Ovary (tissue), 9 donors: ENCODE results near the gene CGB3. TPM values are rescaled to one million over a fixed set of nuclear protein-coding genes. Genes with fewer than 3 reads are reported as not detected.

ENCODE experiments used
- DNase-seq, 5 donors: peaks; one replicate each; pipeline ENCODE4 v3.0.0-alpha.2; 2019 to 2020
- H3K27ac ChIP-seq, 2 donors: fragments of 200-600 bp; one replicate each; pipeline versions ENCODE4 v1.5.1 to v1.8.0; 2019 to 2022
- H3K27me3 ChIP-seq: fragments of 200-600 bp; one replicate; pipeline ENCODE4 v1.8.0; 2022
- H3K36me3 ChIP-seq: fragments of 200-600 bp; sonication (generic); one replicate; pipeline ENCODE4 v1.5.1; 2019
- H3K4me1 ChIP-seq: one replicate; pipeline ENCODE4 v1.8.1; 2013; ENCODE audit warnings: mild to moderate bottlenecking, moderate library complexity; ENCODE audit not compliant: insufficient read depth
- H3K4me3 ChIP-seq: fragments of 200-600 bp; sonication (generic); one replicate; pipeline ENCODE4 v1.5.1; 2017
- H3K9me3 ChIP-seq, 2 donors: fragments of 200-600 bp in 1 of 2; sonication (generic) in 1 of 2; one replicate each; pipeline versions ENCODE4 v1.5.1 to v1.8.1; 2013 to 2019; ENCODE audit warnings: mild to moderate bottlenecking in 1 of 2, moderate library complexity in 1 of 2
- CTCF ChIP-seq, 3 donors: fragments of 450-650 bp in 2 of 3; fragments of 200-600 bp in 1 of 3; IDR thresholded peaks; one replicate each; pipeline versions ENCODE4 v1.5.1 to v1.8.0; 2016 to 2022; ENCODE audit warnings: antibody characterized with exemption in 3 of 3, mild to moderate bottlenecking in 1 of 3
- EP300 ChIP-seq: sonication (generic); formaldehyde crosslinking; IDR thresholded peaks from one replicate; pipeline ENCODE4 v1.6.1; 2017; ENCODE audit warnings: antibody characterized with exemption
- POLR2A ChIP-seq: fragments of 450-650 bp; IDR thresholded peaks from one replicate; pipeline ENCODE4 v1.6.1; 2017; ENCODE audit warnings: antibody characterized with exemption, mild to moderate bottlenecking, moderate library complexity
- WGBS, 3 donors: extraction: QIAGEN DNeasy Blood & Tissue Kit in 1 of 3; methylation state at CpG; one replicate each; pipeline versions ENCODE4 v1.1.5 to v1.1.7; 2013 to 2017; 5-methylcytosine and 5-hydroxymethylcytosine counted together
- intact Hi-C, 4 donors: fragments of 100-400 bp; cut with DNase I; formaldehyde crosslinking; loops; one replicate each; pipeline versions ENCODE4 v1.11.0 to v1.15.1; 2022 to 2023
- polyA plus RNA-seq, 2 donors: library from polyadenylated mRNA; stranded (reverse); fragments of 200-250 nt in 1 of 2; fragments of 350-450 nt in 1 of 2; fragmentation: Illumina TruSeq in 1 of 2; extraction: RNeasy Lipid Tissue Mini Kit (QIAGEN cat#74804) in 1 of 2; gene quantifications; one replicate each; pipeline ENCODE4 v1.2.3, GENCODE V29; 2013 to 2014
- total RNA-seq, 7 donors: library from RNA; depleted of rRNA in 2 of 7; stranded (reverse); fragments of >200 nt in 2 of 7; fragmentation: NEBNext Ultra II Directional in 3 of 7; extraction: Animal tissue kit (Norgen Biotek cat#: 25700) in 3 of 7; gene quantifications; one replicate each; pipeline versions ENCODE4 v1.1.0 to v1.2.4, GENCODE V29; 2016 to 2023
- donor health status: DM: no; HTN: no; CAD: no; lungs with moderate emphysema.
- donor health status: DM: no; HTN: no; CAD: no.
- donor health status: Bipolar disorder and iron deficiency.
- donor health status: DM: yes; HTN: yes; CAD: no.
- donor health status: DM: no; HTN: no; CAD: no.
- donor health status: DM: yes; HTN: yes; CAD: no.

Gene CGB3
- total and polyA plus RNA-seq, 9 donors: not detected

- no peak for DNase-seq
- H3K9me3 ChIP-seq: no peaks in the 10 kb centered on the region
- H3K27ac ChIP-seq: no peak overlapping the region
- no peaks in the 10 kb centered on the region for H3K36me3 ChIP-seq
- H3K27me3 ChIP-seq: no peaks in the 10 kb centered on the region
- peaks cover 6% of the 10 kb centered on the region for H3K4me1 ChIP-seq
- WGBS, 3 donors: 88 to 92% (median 91%) methylated on average over 32 of the region's 32 CpGs
- intact Hi-C loops: no loop called here
- TF ChIP-seq POLR2A: no peak
- no peak for TF ChIP-seq EP300
- no peak for TF ChIP-seq CTCF (IDR thresholded peaks at IDR 0.05)
- H3K4me3 ChIP-seq: no peak overlapping the region
Measured at GRCh38 chr19:49014123-49014869, 9.8 kb downstream of the CGB3 start.

- H3K27ac ChIP-seq: no peak overlapping the region
- no peaks in the 10 kb centered on the region for H3K36me3 ChIP-seq
- H3K27me3 ChIP-seq: no peaks in the 10 kb centered on the region
- H3K4me3 ChIP-seq: no peak overlapping the region
- no peaks in the 10 kb centered on the region for H3K9me3 ChIP-seq
- TF ChIP-seq CTCF (IDR thresholded peaks at IDR 0.05): no peak
- TF ChIP-seq POLR2A: no peak
- TF ChIP-seq EP300: no peak
- H3K4me1 ChIP-seq: no peaks in the 10 kb centered on the region
- 83 to 94% (median 83%) methylated on average over 17 of the region's 17 CpGs for WGBS, 3 donors
- DNase-seq: no peak
- intact Hi-C loops: no loop called here
Measured at GRCh38 chr19:49011194-49011593, 12.9 kb downstream of the CGB3 start.

- no peak overlapping the region for H3K4me3 ChIP-seq
- no peaks in the 10 kb centered on the region for H3K4me1 ChIP-seq
- TF ChIP-seq CTCF (IDR thresholded peaks at IDR 0.05): no peak
- TF ChIP-seq POLR2A: no peak
- no peak for TF ChIP-seq EP300
- 86 to 93% (median 89%) methylated on average over 18 of the region's 18 CpGs for whole genome bisulfite sequencing, 3 donors
- no peak for DNase-seq
- no peaks in the 10 kb centered on the region for H3K27me3 ChIP-seq
- H3K9me3 ChIP-seq: no peaks in the 10 kb centered on the region
- intact Hi-C loops: no loop called here
- no peaks in the 10 kb centered on the region for H3K36me3 ChIP-seq
- no peak overlapping the region for H3K27ac ChIP-seq
Measured at GRCh38 chr19:49010453-49010852, 13.7 kb downstream of the CGB3 start.

GRCh38 chr19:49009828-49010227, 14.3 kb downstream of the CGB3 start:
- no peaks in the 10 kb centered on the region for H3K4me1 ChIP-seq
- H3K4me3 ChIP-seq: no peak overlapping the region
- H3K27ac ChIP-seq: no peak overlapping the region
- intact Hi-C loops: no loop called here
- H3K9me3 ChIP-seq: no peaks in the 10 kb centered on the region
- 90 to 94% (median 93%) methylated on average over 18 of the region's 18 CpGs for WGBS, 3 donors
- no peaks in the 10 kb centered on the region for H3K27me3 ChIP-seq
- TF ChIP-seq CTCF (IDR thresholded peaks at IDR 0.05) (no peak), EP300 (no peak)
- no peak for DNase-seq
- H3K36me3 ChIP-seq: no peaks in the 10 kb centered on the region
